ENCODE measurements around the gene CD53.

Gene CD53

DNA sequence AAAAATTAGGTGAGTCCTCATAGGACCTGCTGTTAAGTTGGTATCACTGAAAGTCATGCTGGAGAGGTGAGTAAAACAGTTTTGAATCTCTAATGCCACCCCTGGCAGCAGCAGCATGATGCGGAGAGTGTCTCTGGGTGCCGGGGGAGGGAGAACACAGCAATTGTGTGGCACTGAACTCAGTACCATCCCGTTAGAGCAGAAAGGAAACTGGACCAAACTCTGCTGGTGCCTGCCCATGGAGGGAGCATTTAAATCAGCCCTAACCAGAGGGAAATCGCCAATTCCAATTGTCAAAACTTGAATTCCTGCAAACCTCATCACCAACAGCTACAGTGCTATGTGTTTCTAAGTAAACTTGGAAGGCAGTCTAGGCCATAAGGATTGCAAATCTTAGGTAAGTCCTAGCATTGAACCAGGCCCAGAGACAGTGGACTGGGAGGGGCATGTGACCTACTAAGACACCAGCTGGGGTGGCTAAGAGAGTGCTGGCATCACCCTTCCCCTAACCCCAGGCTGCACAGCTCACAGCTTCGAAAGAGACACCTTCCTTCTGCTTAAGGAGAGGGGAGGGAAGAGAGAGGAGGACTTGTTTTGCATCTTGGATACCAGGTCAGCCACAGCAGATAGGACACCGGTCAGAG is 30.0 kb downstream of the CD53 start:
- H3K27ac ChIP-seq (ENCODE audit: low read length): no peak overlapping the region
- H3K27me3 ChIP-seq (ENCODE audit: low read depth, low read length): no peaks in the 10 kb centered on the region
- TF ChIP-seq, protein P1, sequence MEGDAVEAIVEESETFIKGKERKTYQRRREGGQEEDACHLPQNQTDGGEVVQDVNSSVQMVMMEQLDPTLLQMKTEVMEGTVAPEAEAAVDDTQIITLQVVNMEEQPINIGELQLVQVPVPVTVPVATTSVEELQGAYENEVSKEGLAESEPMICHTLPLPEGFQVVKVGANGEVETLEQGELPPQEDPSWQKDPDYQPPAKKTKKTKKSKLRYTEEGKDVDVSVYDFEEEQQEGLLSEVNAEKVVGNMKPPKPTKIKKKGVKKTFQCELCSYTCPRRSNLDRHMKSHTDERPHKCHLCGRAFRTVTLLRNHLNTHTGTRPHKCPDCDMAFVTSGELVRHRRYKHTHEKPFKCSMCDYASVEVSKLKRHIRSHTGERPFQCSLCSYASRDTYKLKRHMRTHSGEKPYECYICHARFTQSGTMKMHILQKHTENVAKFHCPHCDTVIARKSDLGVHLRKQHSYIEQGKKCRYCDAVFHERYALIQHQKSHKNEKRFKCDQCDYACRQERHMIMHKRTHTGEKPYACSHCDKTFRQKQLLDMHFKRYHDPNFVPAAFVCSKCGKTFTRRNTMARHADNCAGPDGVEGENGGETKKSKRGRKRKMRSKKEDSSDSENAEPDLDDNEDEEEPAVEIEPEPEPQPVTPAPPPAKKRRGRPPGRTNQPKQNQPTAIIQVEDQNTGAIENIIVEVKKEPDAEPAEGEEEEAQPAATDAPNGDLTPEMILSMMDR (IDR thresholded peaks at IDR 0.05; ENCODE audit: low read depth, low read length): no peak
- TF ChIP-seq EZH2phosphoT487 (IDR thresholded peaks at IDR 0.05; ENCODE audit: low read depth): no peak
- H2AFZ ChIP-seq (ENCODE audit: low read depth, low read length): no peak overlapping the region
- H3K4me1 ChIP-seq (ENCODE audit: low read length): peaks cover 9% of the 10 kb centered on the region; the same call in 1 of the 2 replicates
- H4K20me1 ChIP-seq (ENCODE audit: insufficient read depth, low read length): no peaks in the 10 kb centered on the region
- peaks cover 29% of the 10 kb centered on the region for H3K36me3 ChIP-seq (replicated peaks; ENCODE audit: low read depth, low read length)
- no peaks in the 10 kb centered on the region for H3K9me3 ChIP-seq (ENCODE audit: insufficient read depth, low read length)
- no peak overlapping the region for H3K4me2 ChIP-seq (ENCODE audit: low read length)
- no peak overlapping the region for H3K4me3 ChIP-seq (ENCODE audit: low read length)
- no peak overlapping the region for H3K9ac ChIP-seq (ENCODE audit: low read length)
- H3K79me2 ChIP-seq (ENCODE audit: low read length): no peaks in the 10 kb centered on the region

DNA sequence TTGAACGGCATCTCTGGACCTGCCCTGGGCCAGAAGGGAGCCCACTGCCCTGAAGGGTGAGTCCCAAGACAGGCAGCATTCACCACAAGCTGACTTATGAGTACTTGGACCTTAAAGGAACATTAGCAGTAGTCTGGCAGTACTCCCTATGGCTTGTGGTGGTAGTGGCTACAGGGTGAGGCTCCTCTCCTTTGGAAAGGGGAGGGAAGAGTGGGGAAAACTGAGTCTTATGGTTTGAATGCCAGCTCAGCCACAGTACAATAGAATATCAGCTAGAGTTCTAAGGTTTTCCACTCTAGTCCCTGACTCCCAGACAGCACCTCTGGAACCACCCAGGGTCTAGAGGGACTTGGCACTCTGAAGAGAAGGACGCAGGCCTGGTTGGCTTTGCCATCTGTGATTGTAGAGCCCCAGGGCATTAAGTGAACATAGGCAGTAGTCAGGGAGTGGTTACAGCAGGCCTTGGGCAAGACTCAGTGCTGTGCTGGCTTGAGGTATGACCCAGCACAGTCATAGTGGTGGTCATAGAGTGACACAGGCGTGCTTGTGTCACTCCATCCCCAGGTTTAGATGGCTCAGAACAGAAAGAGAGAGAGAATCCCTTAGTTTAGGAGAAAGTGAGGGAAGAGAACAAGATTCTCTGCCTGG is 31.0 kb downstream of the CD53 start:
- H3K27ac ChIP-seq (ENCODE audit: low read length): no peak overlapping the region
- no peaks in the 10 kb centered on the region for H3K9me3 ChIP-seq (ENCODE audit: insufficient read depth, low read length)
- H4K20me1 ChIP-seq (ENCODE audit: insufficient read depth, low read length): no peaks in the 10 kb centered on the region
- no peak overlapping the region for H3K9ac ChIP-seq (ENCODE audit: low read length)
- H3K4me2 ChIP-seq (ENCODE audit: low read length): no peak overlapping the region
- H3K27me3 ChIP-seq (ENCODE audit: low read depth, low read length): no peaks in the 10 kb centered on the region
- TF ChIP-seq, protein P1 (IDR thresholded peaks at IDR 0.05; ENCODE audit: low read depth, low read length): no peak
- no peak for TF ChIP-seq EZH2phosphoT487 (IDR thresholded peaks at IDR 0.05; ENCODE audit: low read depth)
- no peak overlapping the region for H2AFZ ChIP-seq (ENCODE audit: low read depth, low read length)
- H3K4me3 ChIP-seq (ENCODE audit: low read length): no peak overlapping the region
- H3K4me1 ChIP-seq (ENCODE audit: low read length): peaks cover 5% of the 10 kb centered on the region; the same call in 1 of the 2 replicates
- H3K79me2 ChIP-seq (ENCODE audit: low read length): no peaks in the 10 kb centered on the region
- peaks cover 23% of the 10 kb centered on the region for H3K36me3 ChIP-seq (replicated peaks; ENCODE audit: low read depth, low read length)

DNA sequence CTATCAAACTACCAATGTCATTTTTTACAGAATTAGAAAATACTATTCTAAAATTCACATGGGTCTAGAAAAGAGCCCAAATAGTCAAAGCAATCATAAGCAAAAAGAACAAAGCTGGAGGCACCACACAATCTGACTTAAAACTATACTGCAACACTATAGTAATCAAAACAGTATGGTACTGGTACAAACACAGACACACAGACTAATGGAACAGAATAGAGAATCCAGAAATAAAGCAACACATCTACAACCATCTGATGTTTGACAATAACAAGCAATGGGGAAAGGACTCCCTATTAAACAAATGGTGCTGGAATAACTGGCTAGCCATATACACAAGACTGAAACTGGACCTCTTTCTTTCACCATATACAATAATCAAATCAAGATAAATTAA is 39.8 kb downstream of the CD53 start:
- Histone ChIP-seq H2AFZ (ENCODE audit: low read depth, low read length) (no peak overlapping the region), H3K9me3 (ENCODE audit: insufficient read depth, low read length) (no peaks in the 10 kb centered on the region), H3K27ac (ENCODE audit: low read length) (no peak overlapping the region), H3K9ac (ENCODE audit: low read length) (no peak overlapping the region), H3K4me1 (ENCODE audit: low read length) (no peaks in the 10 kb centered on the region), H3K27me3 (ENCODE audit: low read depth, low read length) (no peaks in the 10 kb centered on the region), H3K4me2 (ENCODE audit: low read length) (no peak overlapping the region), H3K36me3 (replicated peaks; ENCODE audit: low read depth, low read length) (no peaks in the 10 kb centered on the region), H3K79me2 (ENCODE audit: low read length) (no peaks in the 10 kb centered on the region), H3K4me3 (ENCODE audit: low read length) (no peak overlapping the region), H4K20me1 (ENCODE audit: insufficient read depth, low read length) (no peaks in the 10 kb centered on the region)
- TF ChIP-seq, protein P1 (IDR thresholded peaks at IDR 0.05; ENCODE audit: low read depth, low read length): no peak
- TF ChIP-seq EZH2phosphoT487 (IDR thresholded peaks at IDR 0.05; ENCODE audit: low read depth): no peak

DNA sequence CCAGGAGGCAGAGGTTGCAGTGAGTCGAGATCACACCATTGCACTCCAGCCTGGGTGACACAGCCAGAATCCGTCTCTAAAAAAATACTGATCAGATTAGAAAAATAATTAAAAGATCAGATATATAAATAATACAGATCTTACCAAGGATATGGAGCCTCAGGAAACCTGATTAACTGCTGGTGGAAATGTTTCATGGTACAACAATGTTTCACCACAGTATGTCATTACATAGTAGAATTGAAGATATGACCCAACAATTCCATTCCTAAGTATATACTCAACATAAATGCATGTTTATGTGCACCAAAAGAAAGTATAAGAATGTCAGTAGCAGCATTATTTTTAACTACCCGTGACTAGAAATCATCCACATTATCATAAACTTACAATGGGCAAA is 41.7 kb downstream of the CD53 start:
- Histone ChIP-seq H2AFZ (ENCODE audit: low read depth, low read length) (no peak overlapping the region), H3K9me3 (ENCODE audit: insufficient read depth, low read length) (no peaks in the 10 kb centered on the region), H4K20me1 (ENCODE audit: insufficient read depth, low read length) (no peaks in the 10 kb centered on the region), H3K79me2 (ENCODE audit: low read length) (no peaks in the 10 kb centered on the region), H3K4me1 (ENCODE audit: low read length) (no peaks in the 10 kb centered on the region), H3K36me3 (replicated peaks; ENCODE audit: low read depth, low read length) (no peaks in the 10 kb centered on the region), H3K4me3 (ENCODE audit: low read length) (no peak overlapping the region), H3K27me3 (ENCODE audit: low read depth, low read length) (no peaks in the 10 kb centered on the region), H3K4me2 (ENCODE audit: low read length) (no peak overlapping the region), H3K27ac (ENCODE audit: low read length) (no peak overlapping the region), H3K9ac (ENCODE audit: low read length) (no peak overlapping the region)
- TF ChIP-seq EZH2phosphoT487 (IDR thresholded peaks at IDR 0.05; ENCODE audit: low read depth): no peak
- TF ChIP-seq, protein P1 (IDR thresholded peaks at IDR 0.05; ENCODE audit: low read depth, low read length): no peak
